ENCODE measurements around the gene SPIB.
"Not testable (repeated sequence)": the region's sequence is repeated elsewhere in the genome, so short reads cannot be mapped to it uniquely, and the experiment has no call there.

The SPIB gene

GRCh38 chr19:50447750-50448149, 29.0 kb downstream of the SPIB start:
- no peak for DNase-seq

GRCh38 chr19:50449236-50449899, 30.6 kb downstream of the SPIB start:
- DNase-seq = no peak

DNA sequence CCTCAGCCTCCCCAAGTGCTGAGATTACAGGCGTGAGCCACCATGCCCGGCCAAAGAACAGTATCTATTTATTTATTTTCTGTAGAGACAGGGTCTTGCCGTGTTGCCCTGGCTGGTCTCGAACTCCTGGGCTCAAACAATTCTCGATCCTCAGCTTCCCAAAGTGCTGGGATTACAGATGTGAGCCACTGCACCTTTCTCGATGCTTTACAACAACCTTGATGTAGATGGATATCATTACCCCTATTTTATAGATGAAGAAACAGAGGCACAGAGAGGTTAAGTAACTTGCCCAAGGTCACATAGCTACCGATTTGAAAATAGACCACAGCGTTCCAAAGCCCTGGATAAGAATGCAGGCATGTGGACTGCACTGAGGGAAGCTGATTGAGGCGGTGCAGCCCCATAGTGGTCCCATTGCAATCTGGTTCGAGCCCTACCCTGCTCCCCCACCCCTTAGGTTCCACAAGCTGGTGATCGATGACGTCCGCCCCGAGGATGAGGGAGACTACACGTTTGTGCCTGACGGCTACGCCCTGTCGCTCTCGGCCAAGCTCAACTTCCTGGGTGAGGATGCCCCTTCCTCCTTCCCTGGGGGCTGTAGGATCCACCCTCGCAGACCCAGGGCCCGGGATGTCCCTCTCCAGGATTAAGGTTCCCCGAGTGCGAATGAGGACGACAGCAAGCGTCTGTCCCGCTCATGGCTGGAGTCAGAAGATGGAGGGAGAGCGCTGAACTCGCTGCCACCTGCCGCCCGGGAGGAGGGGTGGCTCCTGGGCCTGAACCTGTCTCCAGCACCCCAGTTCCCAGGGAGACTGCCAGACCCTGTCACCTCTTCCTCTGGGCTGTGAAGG, 31.9 kb downstream of the SPIB start:
- DNase-seq = no peak

GRCh38 chr19:50451223-50451534, 32.4 kb downstream of the SPIB start:
- no peak for DNase-seq

DNA sequence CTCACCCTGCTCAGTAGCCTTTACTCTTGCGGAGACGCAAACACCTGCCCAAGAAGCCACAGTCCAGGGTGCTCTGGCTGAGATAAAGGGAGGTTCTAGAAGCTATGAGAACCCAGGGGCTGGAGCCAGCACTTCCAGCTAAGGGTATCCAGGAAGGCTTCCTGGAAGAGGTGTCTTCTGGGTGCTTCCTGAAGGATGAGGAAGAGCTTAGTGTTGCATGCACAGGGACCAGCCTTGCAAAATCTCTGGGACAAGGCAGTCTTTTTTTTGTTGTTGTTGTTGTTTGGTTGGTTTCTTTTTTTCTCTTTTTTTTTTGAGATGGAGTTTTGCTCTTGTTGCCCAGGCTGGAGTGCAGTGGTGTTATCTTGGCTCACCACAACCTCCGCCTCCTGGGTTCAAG, 34.5 kb downstream of the SPIB start:
- no peak for DNase-seq

DNA sequence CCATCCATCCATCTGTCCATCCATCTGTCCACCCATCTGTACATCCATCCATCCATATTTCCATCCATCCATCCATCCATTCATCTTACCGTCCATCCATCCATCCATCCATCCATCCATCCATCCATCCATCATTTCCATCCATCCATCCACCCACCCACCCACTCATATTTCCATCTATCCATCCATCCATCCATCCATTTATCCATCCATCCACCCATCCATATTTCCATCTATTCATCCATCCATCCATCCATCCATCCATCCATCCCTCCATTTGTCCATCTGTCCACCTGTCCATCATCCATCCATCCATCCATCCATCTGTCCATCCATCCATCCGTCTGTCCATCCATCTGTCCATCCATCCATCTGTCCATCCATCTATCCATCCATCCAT, 37.3 kb downstream of the SPIB start:
- no peak for DNase-seq

DNA sequence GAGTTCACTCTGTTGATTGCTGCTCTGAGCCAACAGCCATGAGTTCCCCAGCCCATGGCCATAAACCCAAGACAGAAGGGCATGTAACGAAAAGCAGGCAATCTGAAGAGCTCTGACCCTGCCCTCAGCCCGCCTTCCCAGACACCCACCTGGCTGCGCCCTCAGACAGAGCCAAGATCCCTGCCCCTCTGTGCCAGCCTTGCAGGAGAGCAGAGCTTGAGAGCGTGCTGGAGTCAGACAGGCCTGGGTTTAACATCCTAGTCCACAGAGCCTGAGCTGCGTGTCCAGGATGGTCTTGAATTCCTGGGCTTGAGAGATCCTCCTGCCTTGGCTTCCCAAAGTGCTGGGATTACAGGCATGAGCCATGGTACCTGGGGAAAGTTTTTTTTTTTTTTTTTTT, 38.6 kb downstream of the SPIB start:
- DNase-seq = no peak

DNA sequence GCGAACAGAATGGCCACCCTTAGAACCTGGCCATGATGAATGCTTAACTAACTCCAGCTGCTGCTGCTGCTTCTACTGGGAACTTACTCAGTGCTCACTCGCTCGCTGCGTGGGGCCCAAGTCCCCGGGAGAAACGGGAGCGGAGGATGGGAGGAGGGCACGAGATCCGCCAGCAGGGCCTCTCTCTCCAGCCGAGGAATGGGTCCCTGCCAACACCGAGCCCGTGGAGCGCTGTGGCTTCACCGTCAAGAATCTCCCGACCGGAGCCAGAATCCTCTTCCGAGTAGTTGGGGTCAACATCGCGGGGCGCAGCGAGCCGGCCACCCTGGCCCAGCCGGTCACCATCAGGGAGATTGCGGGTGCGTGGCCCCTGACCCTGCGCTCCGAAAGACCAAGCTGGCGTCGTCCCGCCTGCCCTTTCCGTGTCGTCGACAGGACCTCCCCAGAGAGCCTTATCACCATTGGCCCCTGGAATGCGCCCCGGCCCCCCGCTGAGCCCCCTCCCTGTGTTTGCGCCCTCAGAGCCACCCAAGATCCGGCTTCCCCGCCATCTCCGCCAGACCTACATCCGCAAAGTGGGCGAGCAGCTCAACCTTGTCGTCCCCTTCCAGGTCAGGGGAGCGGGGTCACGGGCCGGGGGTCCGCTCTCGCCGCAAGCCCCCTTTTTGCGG, 39.8 kb downstream of the SPIB start:
- no peak for DNase-seq

- DNase-seq = no peak
Measured at GRCh38 chr19:50459067-50459456, 40.3 kb downstream of the SPIB start.

DNA sequence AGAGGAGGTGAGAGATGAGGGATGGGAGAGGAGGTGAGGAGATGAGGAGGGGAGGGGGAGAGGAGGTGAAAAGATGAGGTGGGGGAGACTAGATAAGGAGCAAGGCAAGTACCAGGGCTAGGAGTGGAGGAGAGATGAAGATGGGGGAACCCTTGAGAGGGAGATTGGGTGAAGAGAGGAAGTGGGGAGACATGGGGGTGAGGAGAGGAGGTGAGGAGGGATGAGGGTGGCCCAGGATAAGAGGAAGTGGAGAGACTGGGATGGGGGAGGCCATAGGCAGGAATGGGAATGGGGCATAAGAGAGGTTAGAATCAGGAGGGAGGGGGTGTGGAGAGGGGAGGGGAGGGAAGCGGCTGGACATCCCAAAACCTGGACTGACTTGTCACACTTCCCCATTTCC, 40.9 kb downstream of the SPIB start:
- DNase-seq = no peak

- DNase-seq = no peak
Measured at GRCh38 chr19:50460161-50460765, 41.5 kb downstream of the SPIB start.

GRCh38 chr19:50461066-50461875, 42.5 kb downstream of the SPIB start:
- no peak for DNase-seq

GRCh38 chr19:50462970-50463369, 44.2 kb downstream of the SPIB start:
- no peak for DNase-seq

DNA sequence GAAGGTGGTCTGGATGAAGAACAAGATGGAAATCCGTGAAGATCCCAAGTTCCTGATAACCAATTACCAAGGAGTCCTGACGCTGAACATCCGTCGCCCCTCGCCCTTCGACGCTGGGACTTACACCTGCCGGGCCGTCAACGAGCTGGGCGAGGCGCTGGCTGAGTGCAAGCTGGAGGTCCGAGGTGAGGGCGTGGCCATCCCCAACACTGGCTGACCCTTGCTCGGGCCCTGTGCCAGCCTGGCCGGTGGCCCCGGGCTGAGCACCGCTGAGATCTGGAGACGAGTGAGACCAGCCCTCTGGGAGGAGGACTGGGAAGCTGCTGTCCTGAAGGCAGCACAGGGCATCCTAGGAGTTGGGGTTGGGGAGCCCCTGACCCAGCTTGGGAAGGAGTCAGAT, 45.6 kb downstream of the SPIB start:
- DNase-seq = no peak

DNA sequence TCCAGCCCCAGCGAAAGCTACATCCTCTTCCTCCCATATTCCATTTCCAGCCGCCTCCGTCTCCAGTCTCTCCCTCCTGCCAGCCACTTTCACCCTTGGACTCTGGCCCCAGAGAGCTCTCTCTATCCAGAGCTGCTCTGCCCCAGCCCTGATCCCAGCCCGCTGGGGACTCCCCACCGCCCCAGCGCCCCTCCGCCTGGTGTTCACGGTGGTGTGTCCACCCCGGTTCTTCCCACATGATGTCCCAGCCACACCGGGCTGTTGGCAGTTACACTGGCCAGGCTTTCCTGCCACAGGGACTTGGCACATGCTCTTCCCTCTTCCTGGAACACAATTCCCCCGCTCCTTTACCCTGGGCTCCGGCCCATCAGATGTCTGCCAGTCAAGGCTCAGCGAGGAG, 46.3 kb downstream of the SPIB start:
- no peak for DNase-seq

GRCh38 chr19:50465986-50466705, 47.4 kb downstream of the SPIB start:
- DNase-seq = no peak

- no peak for DNase-seq
Measured at GRCh38 chr19:50466706-50467039, 47.9 kb downstream of the SPIB start.

- no peak for DNase-seq
Measured at GRCh38 chr19:50467566-50467965, 48.8 kb downstream of the SPIB start.

- no peak for DNase-seq
Measured at GRCh38 chr19:50468818-50469217, 50.1 kb downstream of the SPIB start.

DNA sequence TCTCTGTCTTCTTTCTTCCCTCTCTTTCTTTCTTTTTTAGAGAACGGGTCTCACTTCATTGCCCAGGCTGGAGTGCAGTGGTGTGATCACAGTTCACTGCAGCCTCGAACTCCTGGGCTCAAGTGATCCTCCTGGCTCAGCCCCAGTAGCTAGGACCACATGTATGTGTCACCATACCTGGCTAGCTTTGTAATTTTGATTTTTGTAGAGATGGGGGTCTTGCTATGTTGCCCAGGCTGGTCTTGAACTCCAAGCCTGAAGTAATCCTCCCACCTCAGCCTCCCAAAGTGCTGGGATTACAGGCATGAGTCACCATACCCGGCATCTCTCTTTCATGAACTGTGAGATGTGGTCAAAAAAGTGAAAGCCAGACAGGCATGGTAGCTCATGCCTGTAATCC, 54.6 kb downstream of the SPIB start:
- not testable (repeated sequence) for DNase-seq

DNA sequence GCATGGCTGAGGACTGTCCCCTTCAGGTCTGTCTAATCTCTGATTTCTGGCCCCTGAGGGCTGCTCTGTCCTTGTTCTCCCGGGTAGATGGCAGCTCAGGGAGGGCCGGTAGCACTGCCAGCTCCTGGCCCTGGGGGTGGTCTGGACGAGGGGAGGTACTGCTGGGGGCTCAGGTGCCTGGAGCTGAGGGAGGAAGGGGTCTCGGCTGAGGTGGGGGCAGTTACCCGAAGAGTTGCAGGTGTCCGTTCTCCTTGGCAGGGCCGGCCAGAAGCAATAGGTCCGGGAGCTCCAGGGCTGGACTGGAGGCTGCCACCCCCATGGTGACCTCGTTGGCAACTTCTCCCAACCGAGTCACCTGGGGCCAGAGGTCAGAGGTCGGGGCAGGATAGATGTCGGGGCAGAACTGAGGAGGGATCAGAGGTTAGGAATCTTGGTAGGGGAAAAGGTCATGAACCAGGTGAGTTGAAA, 56.4 kb downstream of the SPIB start:
- DNase-seq = no peak

GRCh38 chr19:50475736-50476223, 57.0 kb downstream of the SPIB start:
- DNase-seq = no peak
